HCT116 (cell line): ENCODE data around the gene LCT. TPM values are rescaled to one million over a fixed set of nuclear protein-coding genes. Genes with fewer than 3 reads are reported as not detected.

ENCODE experiments used
- ATAC-seq: fragments of 200-7000 bp; cut with Tn5 transposase; 2 replicates; pipeline ENCODE4 v1.9.1; 2020; ENCODE audit warnings: mild to moderate bottlenecking, moderate library complexity
- BruUV-seq: library from RNA; stranded (reverse); fragments of 400-500 nt; replicated peaks from 2 replicates; lab custom pipeline; 2021; lab: Mats Ljungman, UMichigan
- CTCF ChIA-PET: fragments of 300-600 bp; sonication (Branson Sonifier 250); formaldehyde crosslinking; loops from one replicate; lab custom pipeline; 2021; ENCODE audit warnings: antibody characterized with exemption; lab: Charles Lee
- POLR2A ChIA-PET: fragments of 300-600, 350-600 bp; sonication (Branson Sonifier 250); formaldehyde crosslinking; loops from one replicate; lab custom pipeline; 2021; ENCODE audit warnings: antibody characterized with exemption; lab: Charles Lee
- RAD21 ChIA-PET, 2 experiments: fragments of 300-600 bp; sonication (Branson Sonifier 250); formaldehyde crosslinking; loops; one replicate each; lab custom pipeline; 2023; ENCODE audit warnings: low total read pairs in 2 of 2; ENCODE audit not compliant: uncharacterized antibody in 2 of 2, unreplicated experiment in 2 of 2, low non-redundant PET in 1 of 2; lab: Charles Lee
- DNase-seq: peaks from one replicate; pipeline ENCODE4 v3.0.0-alpha.2; 2010; ENCODE audit warnings: low read depth, low spot score
- H2AFZ ChIP-seq: fragments of 200-600 bp; shearing (Covaris generic), sonication (generic); 2 replicates; pipeline ENCODE4 v1.6.1; 2017; ENCODE audit warnings: low read depth, mixed run types, mixed read lengths, antibody characterized with exemption, low read length; ENCODE audit not compliant: poor library complexity, severe bottlenecking
- H3K27ac ChIP-seq: 2 replicates; pipeline ENCODE4 v1.5.1; 2012; ENCODE audit warnings: low read depth, low read length
- H3K27me3 ChIP-seq: fragments of 200-600 bp; sonication (generic); 2 replicates; pipeline ENCODE4 v1.6.1; 2016; ENCODE audit warnings: mixed run types, low read length, mixed read lengths; ENCODE audit not compliant: insufficient read depth
- H3K36me3 ChIP-seq, 2 experiments: fragments of 200-500 bp in 1 of 2; fragments of 200-600 bp in 1 of 2; sonication (Bioruptor generic) in 1 of 2; sonication (generic) in 1 of 2; 2 replicates each; pipeline versions ENCODE4 v1.5.1 to v1.6.1; 2014 to 2016; ENCODE audit warnings: low read length in 2 of 2, inconsistent platforms in 1 of 2, mixed read lengths in 1 of 2, mixed run types in 1 of 2; ENCODE audit not compliant: insufficient read depth in 2 of 2, control insufficient read depth in 1 of 2
- H3K4me1 ChIP-seq, 2 experiments: fragments of 200-600 bp in 1 of 2; sonication (generic) in 1 of 2; 2 replicates each; pipeline versions ENCODE4 v1.5.1 to v1.6.1; 2012 to 2017; ENCODE audit warnings: low read length in 2 of 2, inconsistent platforms in 1 of 2, mild to moderate bottlenecking in 1 of 2, mixed read lengths in 1 of 2, mixed run types in 1 of 2, moderate library complexity in 1 of 2; ENCODE audit not compliant: insufficient read depth in 2 of 2, control insufficient read depth in 1 of 2
- H3K4me2 ChIP-seq: fragments of 200-600 bp; sonication (generic); 2 replicates; pipeline ENCODE4 v1.6.1; 2017; ENCODE audit warnings: mixed run types, low read length, mixed read lengths
- H3K4me3 ChIP-seq, 2 experiments: fragments of 200-600 bp in 1 of 2; sonication (generic) in 1 of 2; replicated peaks in 1 of 2; 2 replicates each; pipeline ENCODE4 v1.5.1; 2011 to 2016; ENCODE audit warnings: low read length in 2 of 2, control low read depth in 1 of 2, low read depth in 1 of 2, mild to moderate bottlenecking in 1 of 2, mixed read lengths in 1 of 2, mixed run types in 1 of 2
- H3K79me2 ChIP-seq: fragments of 200-600 bp; sonication (generic); 2 replicates; pipeline ENCODE4 v1.6.1; 2017; ENCODE audit warnings: mild to moderate bottlenecking, mixed run types, low read length, moderate library complexity, mixed read lengths; ENCODE audit not compliant: insufficient read depth
- H3K9ac ChIP-seq: fragments of 200-600 bp; sonication (generic); 2 replicates; pipeline ENCODE4 v1.6.1; 2016; ENCODE audit warnings: low read length, mixed read lengths
- H3K9me2 ChIP-seq: fragments of 200-600 bp; sonication (generic), shearing (Covaris generic); 2 replicates; pipeline ENCODE4 v1.6.1; 2017; ENCODE audit warnings: mixed run types, mild to moderate bottlenecking, moderate library complexity; ENCODE audit not compliant: insufficient read depth
- H3K9me3 ChIP-seq, 2 experiments: fragments of 200-500 bp in 1 of 2; fragments of 200-600 bp in 1 of 2; sonication (Bioruptor generic) in 1 of 2; sonication (generic) in 1 of 2; 2 replicates each; pipeline ENCODE4 v1.6.1; 2014 to 2017; ENCODE audit warnings: low read length in 2 of 2, mixed read lengths in 2 of 2, inconsistent platforms in 1 of 2, low read depth in 1 of 2, mild to moderate bottlenecking in 1 of 2, mixed run types in 1 of 2, moderate library complexity in 1 of 2; ENCODE audit not compliant: control insufficient read depth in 1 of 2, insufficient read depth in 1 of 2
- H4K20me1 ChIP-seq: fragments of 200-600 bp; sonication (generic), shearing (Covaris generic); 2 replicates; pipeline ENCODE4 v1.6.1; 2017; ENCODE audit warnings: mixed run types, mild to moderate bottlenecking, moderate library complexity; ENCODE audit not compliant: insufficient read depth
- EGR1 ChIP-seq: IDR thresholded peaks from 2 replicates; pipeline ENCODE4 v1.6.1; 2012; ENCODE audit warnings: low read depth
- ELF1 ChIP-seq: IDR thresholded peaks from 2 replicates; pipeline ENCODE4 v1.6.1; 2012; ENCODE audit warnings: low read depth, borderline replicate concordance
- RAD21 ChIP-seq: IDR thresholded peaks from 2 replicates; pipeline ENCODE4 v1.6.1; 2012; ENCODE audit warnings: low read depth, mild to moderate bottlenecking
- SIN3A ChIP-seq: IDR thresholded peaks from 2 replicates; pipeline ENCODE4 v1.6.1; 2012; ENCODE audit warnings: low read depth
- SP1 ChIP-seq: IDR thresholded peaks from 2 replicates; pipeline ENCODE4 v1.6.1; 2012; ENCODE audit warnings: low read depth
- SRF ChIP-seq: IDR thresholded peaks from 2 replicates; pipeline ENCODE4 v1.6.1; 2012; ENCODE audit warnings: low read depth
- TCF7L2 ChIP-seq: IDR thresholded peaks from 2 replicates; pipeline ENCODE4 v1.7.0; 2011; ENCODE audit warnings: borderline replicate concordance, inconsistent platforms; ENCODE audit not compliant: insufficient read depth, insufficient read length; ENCODE audit errors: extremely low read depth
- ZFX ChIP-seq: fragments of 450-650 bp; IDR thresholded peaks from 2 replicates; pipeline ENCODE4 v1.6.1; 2017
- ZNF274 ChIP-seq: fragments of 200-500 bp; sonication (Bioruptor generic); IDR thresholded peaks from 2 replicates; pipeline ENCODE4 v1.6.1; 2014; ENCODE audit warnings: mild to moderate bottlenecking, low read depth, low read length, inconsistent platforms
- intact Hi-C: fragments of 100-400 bp; cut with micrococcal nuclease; formaldehyde crosslinking; loops from 2 replicates; pipeline ENCODE4 v1.10.0; 2022
- total RNA-seq: library from RNA; stranded (reverse); gene quantifications from one replicate; pipeline ENCODE4 v1.2.1, GENCODE V29; 2021; ENCODE audit not compliant: unreplicated experiment
- TF ChIP-seq, protein P1 (sequence below): IDR thresholded peaks from 2 replicates; pipeline ENCODE4 v1.6.1; 2011; ENCODE audit warnings: mild to moderate bottlenecking, low read length, moderate library complexity; ENCODE audit not compliant: insufficient replicate concordance; ENCODE audit errors: extremely low read depth
- TF ChIP-seq, protein P2 (sequence below): IDR thresholded peaks from 2 replicates; pipeline ENCODE4 v1.6.1; 2012
- TF ChIP-seq, protein P3 (sequence below): IDR thresholded peaks from 2 replicates; pipeline ENCODE4 v1.6.1; 2012

LCT gene
- total RNA-seq, 1 experiment from 2014 or later: 0.12 TPM

DNA sequence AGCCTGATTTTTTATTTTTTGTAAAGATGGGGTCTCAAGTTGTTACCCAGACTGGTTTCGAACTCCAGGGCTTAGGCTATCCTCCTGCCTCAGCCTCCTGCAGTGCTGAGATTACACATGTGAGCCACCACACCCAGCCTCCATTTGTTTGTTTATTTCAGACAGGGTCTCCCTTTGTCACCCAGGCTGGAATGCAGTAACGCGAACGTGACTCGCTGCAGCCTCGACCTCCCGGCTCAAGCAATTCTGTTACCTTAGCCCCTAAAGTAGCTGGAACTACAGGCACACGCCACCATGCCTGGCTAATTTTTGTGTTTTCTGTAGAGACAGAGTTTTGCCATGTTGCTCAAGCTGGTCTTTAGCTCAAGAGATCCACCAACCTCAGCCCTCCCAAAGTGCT, 68.1 kb downstream of the LCT start:
- H3K27ac ChIP-seq: no peak overlapping the region
- ATAC-seq (no peak), DNase-seq (no peak)
- no peaks in the 10 kb centered on the region for H3K27me3 ChIP-seq
- ChIA-PET CTCF (no interaction called here), POLR2A (no interaction called here), RAD21 (no interaction called here)
- intact Hi-C loops: no loop called here
- H3K79me2 ChIP-seq: no peaks in the 10 kb centered on the region; the same call in 1 of the 2 replicates
- no peaks in the 10 kb centered on the region for H4K20me1 ChIP-seq
- H3K9me3 ChIP-seq: no peaks in the 10 kb centered on the region
- no TSS peak for BruUV-seq
- no peak overlapping the region for H3K4me3 ChIP-seq
- no peak overlapping the region for H2AFZ ChIP-seq
- peaks cover 32 to 56% of the 10 kb centered on the region in 2 experiments for H3K36me3 ChIP-seq
- no peaks in the 10 kb centered on the region for H3K9me2 ChIP-seq
- H3K4me1 ChIP-seq: no peaks in the 10 kb centered on the region
- TF ChIP-seq, protein P1, sequence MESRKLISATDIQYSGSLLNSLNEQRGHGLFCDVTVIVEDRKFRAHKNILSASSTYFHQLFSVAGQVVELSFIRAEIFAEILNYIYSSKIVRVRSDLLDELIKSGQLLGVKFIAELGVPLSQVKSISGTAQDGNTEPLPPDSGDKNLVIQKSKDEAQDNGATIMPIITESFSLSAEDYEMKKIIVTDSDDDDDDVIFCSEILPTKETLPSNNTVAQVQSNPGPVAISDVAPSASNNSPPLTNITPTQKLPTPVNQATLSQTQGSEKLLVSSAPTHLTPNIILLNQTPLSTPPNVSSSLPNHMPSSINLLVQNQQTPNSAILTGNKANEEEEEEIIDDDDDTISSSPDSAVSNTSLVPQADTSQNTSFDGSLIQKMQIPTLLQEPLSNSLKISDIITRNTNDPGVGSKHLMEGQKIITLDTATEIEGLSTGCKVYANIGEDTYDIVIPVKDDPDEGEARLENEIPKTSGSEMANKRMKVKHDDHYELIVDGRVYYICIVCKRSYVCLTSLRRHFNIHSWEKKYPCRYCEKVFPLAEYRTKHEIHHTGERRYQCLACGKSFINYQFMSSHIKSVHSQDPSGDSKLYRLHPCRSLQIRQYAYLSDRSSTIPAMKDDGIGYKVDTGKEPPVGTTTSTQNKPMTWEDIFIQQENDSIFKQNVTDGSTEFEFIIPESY: no peak
- TF ChIP-seq TCF7L2: no peak
- no peak for TF ChIP-seq SIN3A
- TF ChIP-seq ELF1: no peak
- no peak overlapping the region for H3K9ac ChIP-seq
- no peak overlapping the region for H3K4me2 ChIP-seq

DNA sequence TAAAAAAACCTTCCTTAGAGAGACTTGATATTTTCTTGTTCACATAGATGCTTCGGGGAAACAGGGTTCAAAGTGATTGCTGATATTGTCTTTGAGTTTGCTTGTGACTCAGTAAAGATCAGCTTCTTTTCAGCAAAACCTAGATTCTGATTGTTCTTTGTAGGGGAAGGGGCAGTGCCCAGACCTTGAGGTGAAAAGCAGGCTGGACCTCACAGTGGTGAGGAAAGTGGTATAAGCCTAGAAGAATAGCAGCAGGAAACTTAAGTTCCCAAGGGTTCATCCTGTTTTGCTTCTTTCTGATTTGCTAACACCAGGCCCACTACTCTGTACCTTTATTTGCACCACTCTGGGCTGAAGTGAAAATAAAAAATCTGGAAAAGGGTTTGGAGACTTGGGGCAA, 74.5 kb downstream of the LCT start:
- ChIA-PET RAD21 (no interaction called here), CTCF (no interaction called here), POLR2A (no interaction called here)
- no TSS peak for BruUV-seq
- H3K36me3 ChIP-seq: peaks cover 26 to 33% of the 10 kb centered on the region in 2 experiments
- H3K4me3 ChIP-seq: no peak overlapping the region
- ATAC-seq (no peak), DNase-seq (no peak)
- no peak for TF ChIP-seq RAD21
- no peak for TF ChIP-seq TCF7L2
- no peak for TF ChIP-seq ZNF274
- TF ChIP-seq, protein P2, sequence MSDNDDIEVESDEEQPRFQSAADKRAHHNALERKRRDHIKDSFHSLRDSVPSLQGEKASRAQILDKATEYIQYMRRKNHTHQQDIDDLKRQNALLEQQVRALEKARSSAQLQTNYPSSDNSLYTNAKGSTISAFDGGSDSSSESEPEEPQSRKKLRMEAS: no peak
- no peak for TF ChIP-seq ZFX
- TF ChIP-seq SRF: no peak
- no peak for TF ChIP-seq EGR1
- TF ChIP-seq, protein P3, sequence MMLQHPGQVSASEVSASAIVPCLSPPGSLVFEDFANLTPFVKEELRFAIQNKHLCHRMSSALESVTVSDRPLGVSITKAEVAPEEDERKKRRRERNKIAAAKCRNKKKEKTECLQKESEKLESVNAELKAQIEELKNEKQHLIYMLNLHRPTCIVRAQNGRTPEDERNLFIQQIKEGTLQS: no peak
- TF ChIP-seq SP1: no peak
- intact Hi-C loops: no loop called here
- no peak overlapping the region for H2AFZ ChIP-seq
- no peak overlapping the region for H3K4me2 ChIP-seq
- H3K27me3 ChIP-seq: no peaks in the 10 kb centered on the region
- H3K27ac ChIP-seq: no peak overlapping the region
- no peaks in the 10 kb centered on the region for H3K4me1 ChIP-seq
- H3K79me2 ChIP-seq: no peaks in the 10 kb centered on the region; the same call in 1 of the 2 replicates
- no peaks in the 10 kb centered on the region for H4K20me1 ChIP-seq
- no peaks in the 10 kb centered on the region for H3K9me3 ChIP-seq
- H3K9ac ChIP-seq: no peak overlapping the region
- H3K9me2 ChIP-seq: no peaks in the 10 kb centered on the region
